ENCODE results near the gene MOB3B.
A peak's percentile ranks its signal among the peaks of the same experiment; 100 is the strongest.
"Not testable (repeated sequence)": the region's sequence is repeated elsewhere in the genome, so short reads cannot be mapped to it uniquely, and the experiment has no call there.

The MOB3B gene

GRCh38 chr9:27514551-27514950 lies 15.1 kb downstream of the MOB3B start:
- no peak for DNase-seq

- DNase-seq: no peak
Observed at GRCh38 chr9:27511771-27512170, 17.8 kb downstream of the MOB3B start.

GRCh38 chr9:27510780-27511179 lies 18.8 kb downstream of the MOB3B start:
- DNase-seq: no peak

GRCh38 chr9:27506981-27507380 lies 22.6 kb downstream of the MOB3B start:
- DNase-seq: no peak

- no peak for DNase-seq
Observed at GRCh38 chr9:27505744-27506161, 23.9 kb downstream of the MOB3B start.

- DNase-seq: no peak
Observed at GRCh38 chr9:27504259-27504658, 25.4 kb downstream of the MOB3B start.

GRCh38 chr9:27503623-27504022 lies 26.0 kb downstream of the MOB3B start:
- no peak for DNase-seq

GRCh38 chr9:27500902-27501301 lies 28.7 kb downstream of the MOB3B start:
- not testable (repeated sequence) for DNase-seq

GRCh38 chr9:27499451-27499850 lies 30.2 kb downstream of the MOB3B start:
- no peak for DNase-seq

- DNase-seq: no peak
Observed at GRCh38 chr9:27497883-27498417, 31.7 kb downstream of the MOB3B start.

- DNase-seq: no peak
Observed at GRCh38 chr9:27496135-27496504, 33.5 kb downstream of the MOB3B start.

GRCh38 chr9:27495480-27496134 lies 34.0 kb downstream of the MOB3B start:
- no peak for DNase-seq

- no peak for DNase-seq
Observed at GRCh38 chr9:27491154-27491553, 38.5 kb downstream of the MOB3B start.

GRCh38 chr9:27489087-27489876 lies 40.3 kb downstream of the MOB3B start:
- no peak for DNase-seq

- DNase-seq: no peak
Observed at GRCh38 chr9:27487927-27488326, 41.7 kb downstream of the MOB3B start.

GRCh38 chr9:27487128-27487640 lies 42.4 kb downstream of the MOB3B start:
- DNase-seq: no peak

- no peak for DNase-seq
Observed at GRCh38 chr9:27485158-27485557, 44.5 kb downstream of the MOB3B start.

- no peak for DNase-seq
Observed at GRCh38 chr9:27483576-27483975, 46.0 kb downstream of the MOB3B start.

- peak; percentile 88 for DNase-seq
Observed at GRCh38 chr9:27482709-27483108, 46.9 kb downstream of the MOB3B start.

- DNase-seq: no peak
Observed at GRCh38 chr9:27478322-27478721, 51.3 kb downstream of the MOB3B start.

- no peak for DNase-seq
Observed at GRCh38 chr9:27476870-27477515, 52.6 kb downstream of the MOB3B start.

- DNase-seq: no peak
Observed at GRCh38 chr9:27475057-27475595, 54.5 kb downstream of the MOB3B start.

- DNase-seq: no peak
Observed at GRCh38 chr9:27474305-27474704, 55.3 kb downstream of the MOB3B start.

Data from hematopoietic multipotent progenitor cell treated with erythropoietin and hydrocortisone succinate and interleukin-3 and kit ligand, for 8 days (in vitro differentiated cells).